Activated T-helper 9 cell treated with anti-CD3 and anti-CD28 coated beads, Interleukin-2, amount 50 U/mL, for 16 hours (primary cell): ENCODE results near the gene NLN.
"Not testable (repeated sequence)": the region's sequence is repeated elsewhere in the genome, so short reads cannot be mapped to it uniquely, and the experiment has no call there.

Experiments
- DNase-seq: peaks from one replicate; pipeline ENCODE4 v3.0.0-alpha.2; 2020; ENCODE audit warnings: low read depth

Gene NLN

GRCh38 chr5:65832603-65833228 lies 110.7 kb downstream of the NLN start:
- no peak for DNase-seq

DNA sequence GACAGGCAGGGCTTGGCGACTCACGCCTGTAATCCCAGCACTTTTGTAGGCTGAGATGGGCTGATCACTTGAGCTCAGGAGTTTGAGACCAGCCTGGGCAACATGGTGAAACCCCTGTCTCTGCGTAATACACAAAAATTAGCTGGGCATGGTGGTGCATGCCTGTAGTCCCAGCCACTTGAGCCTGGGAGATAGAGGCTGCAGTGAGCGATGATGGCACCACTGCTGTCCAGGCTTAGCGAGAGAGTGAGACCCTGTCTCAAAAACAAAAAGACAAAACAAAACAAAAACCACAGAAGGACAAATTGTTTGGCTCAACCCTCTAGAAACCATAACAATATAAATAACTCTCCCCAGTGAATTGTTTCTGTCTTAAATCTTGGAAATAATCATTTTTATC lies 111.8 kb downstream of the NLN start:
- no peak for DNase-seq

- DNase-seq, result no peak
These were observed 112.3 kb downstream of the NLN start for GRCh38 chr5:65834306-65834705.

- DNase-seq, result no peak
These were observed 113.2 kb downstream of the NLN start for GRCh38 chr5:65835191-65835590.

DNA sequence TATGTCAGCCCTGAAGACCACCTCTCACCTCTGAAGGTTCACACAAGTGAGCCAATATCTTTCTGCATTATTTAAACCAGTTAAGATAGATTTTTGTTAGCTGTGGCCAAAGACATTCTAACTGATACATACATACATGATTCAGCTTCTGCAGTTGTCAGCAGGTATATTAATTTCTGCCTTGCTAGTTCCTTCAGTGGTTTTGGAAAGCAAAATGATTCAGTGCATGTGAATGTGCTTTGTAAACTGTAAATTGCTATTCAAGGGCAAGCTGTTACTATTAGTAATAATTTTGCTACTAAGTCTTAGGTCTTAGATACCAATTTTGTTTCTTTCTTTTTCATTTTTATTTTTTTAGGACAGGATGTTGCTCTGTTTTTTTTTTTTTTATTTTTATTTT lies 115.1 kb downstream of the NLN start:
- no peak for DNase-seq

DNA sequence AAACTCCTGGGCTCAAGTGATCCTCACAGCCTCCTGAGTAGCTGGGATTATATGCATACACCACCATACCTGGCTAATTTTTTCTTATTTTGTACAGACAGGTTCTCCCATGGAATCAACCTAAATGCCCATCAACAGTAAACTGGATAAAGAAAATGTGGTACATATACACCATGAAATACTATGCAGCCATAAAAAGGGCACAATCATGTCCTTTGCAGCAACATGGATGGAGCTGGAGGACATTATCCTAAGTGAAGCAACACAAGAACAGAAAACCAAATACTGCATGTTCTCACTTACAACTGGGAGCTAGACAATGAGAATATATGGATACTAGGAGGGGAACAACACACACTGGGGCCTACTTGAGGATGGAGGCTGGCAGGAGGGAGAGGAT lies 117.2 kb downstream of the NLN start:
- not testable (repeated sequence) for DNase-seq

DNA sequence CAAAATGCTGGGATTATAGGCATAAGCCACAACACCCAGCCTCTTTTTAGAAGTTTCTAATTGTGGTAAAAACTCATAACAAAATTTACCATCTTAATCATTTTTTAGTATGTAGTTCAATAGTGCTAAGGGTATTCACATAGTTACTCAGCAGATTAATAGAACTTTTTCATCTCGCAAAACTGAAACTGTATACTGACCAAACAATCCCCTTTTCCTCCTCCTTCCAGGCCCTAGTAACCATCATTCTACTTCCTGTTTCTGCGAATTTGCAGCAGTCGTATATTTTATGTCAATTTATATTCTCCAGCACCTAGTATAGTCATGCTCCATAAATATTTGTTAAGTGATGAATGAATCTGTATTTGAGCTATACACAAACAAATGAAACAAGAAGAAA lies 118.1 kb downstream of the NLN start:
- DNase-seq, result no peak

GRCh38 chr5:65844763-65845162 lies 122.8 kb downstream of the NLN start:
- DNase-seq, result not testable (repeated sequence)

DNA sequence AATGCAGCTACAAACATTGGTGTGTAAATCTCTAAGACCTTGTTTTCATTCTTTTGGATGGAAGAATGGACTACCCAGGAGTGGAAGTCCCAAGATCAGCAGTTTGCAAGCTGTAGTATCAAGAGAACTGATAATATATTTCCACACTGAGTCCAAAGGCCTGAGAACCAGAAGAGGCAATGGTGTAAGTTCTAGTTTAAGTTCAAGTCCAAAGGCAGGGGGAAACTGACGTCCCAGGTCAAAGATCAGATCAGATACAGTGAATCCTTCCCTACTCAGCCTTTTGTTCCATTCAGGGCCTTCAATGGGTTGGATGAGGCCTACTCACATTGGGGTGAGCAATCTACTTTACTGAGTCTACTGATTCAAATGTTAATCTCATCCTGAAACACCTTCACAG lies 124.1 kb downstream of the NLN start:
- no peak for DNase-seq

DNA sequence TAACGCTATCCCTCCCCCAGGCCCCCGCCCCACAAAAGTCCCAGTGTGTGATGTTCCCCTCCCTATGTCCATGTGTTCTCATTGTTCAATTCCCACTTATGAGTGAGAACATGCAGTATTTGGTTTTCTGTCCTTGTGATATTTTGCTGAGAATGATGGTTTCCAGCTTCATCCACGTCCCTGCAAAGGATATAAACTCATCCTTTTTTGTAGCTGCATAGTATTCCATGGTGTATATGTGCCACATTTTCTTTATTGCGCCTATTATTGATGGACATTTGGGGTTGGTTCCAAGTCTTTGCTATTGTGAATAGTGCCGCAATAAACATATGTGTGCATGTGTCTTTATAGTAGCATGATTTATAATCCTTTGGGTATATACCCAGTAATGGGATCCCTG lies 125.0 kb downstream of the NLN start:
- not testable (repeated sequence) for DNase-seq

- not testable (repeated sequence) for DNase-seq
These were observed 127.9 kb downstream of the NLN start for GRCh38 chr5:65849918-65850317.

GRCh38 chr5:65854925-65855324 lies 132.9 kb downstream of the NLN start:
- no peak for DNase-seq

- no peak for DNase-seq
These were observed 133.8 kb downstream of the NLN start for GRCh38 chr5:65855766-65856315.

DNA sequence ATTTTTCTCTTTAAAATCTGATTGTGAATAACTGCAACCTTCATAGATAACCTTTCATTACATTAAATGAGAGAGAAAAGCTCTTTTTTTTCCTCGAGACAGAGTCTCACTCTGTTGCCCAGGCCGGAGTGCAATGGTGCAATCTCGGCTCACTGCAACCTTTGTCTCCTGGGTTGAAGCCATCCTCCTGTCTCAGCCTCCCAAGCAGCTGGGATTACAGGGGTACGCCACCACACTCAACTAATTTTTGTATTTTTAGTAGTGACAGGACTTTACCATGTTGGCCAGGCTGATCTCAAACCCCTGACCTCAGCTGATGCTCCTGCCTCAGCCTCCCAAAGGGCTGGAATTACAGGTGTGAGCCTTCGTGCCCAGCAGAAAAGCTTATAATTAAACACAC lies 134.5 kb downstream of the NLN start:
- DNase-seq, result no peak

DNA sequence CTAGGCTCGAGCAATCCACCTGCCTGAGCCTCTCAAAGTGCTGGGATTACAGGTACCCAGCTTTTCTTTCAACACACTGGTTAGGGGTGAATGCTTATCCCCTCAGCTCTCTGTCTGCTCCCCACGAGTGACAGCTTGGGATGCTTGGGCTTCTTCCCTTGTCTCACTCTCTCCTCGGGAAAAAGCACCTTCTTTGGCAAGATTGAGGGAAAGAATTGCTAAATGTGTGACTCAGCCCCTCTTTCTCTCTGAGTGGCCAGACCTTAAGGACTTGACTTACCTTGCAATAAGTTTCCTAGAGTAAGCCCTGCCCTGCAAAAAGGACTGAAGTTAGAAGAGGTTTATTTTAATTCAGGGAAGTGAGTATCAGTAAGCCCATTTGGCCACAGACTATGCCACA lies 136.3 kb downstream of the NLN start:
- DNase-seq, result no peak

GRCh38 chr5:65861830-65862241 lies 139.8 kb downstream of the NLN start:
- no peak for DNase-seq

GRCh38 chr5:65862384-65862783 lies 140.4 kb downstream of the NLN start:
- DNase-seq, result no peak

DNA sequence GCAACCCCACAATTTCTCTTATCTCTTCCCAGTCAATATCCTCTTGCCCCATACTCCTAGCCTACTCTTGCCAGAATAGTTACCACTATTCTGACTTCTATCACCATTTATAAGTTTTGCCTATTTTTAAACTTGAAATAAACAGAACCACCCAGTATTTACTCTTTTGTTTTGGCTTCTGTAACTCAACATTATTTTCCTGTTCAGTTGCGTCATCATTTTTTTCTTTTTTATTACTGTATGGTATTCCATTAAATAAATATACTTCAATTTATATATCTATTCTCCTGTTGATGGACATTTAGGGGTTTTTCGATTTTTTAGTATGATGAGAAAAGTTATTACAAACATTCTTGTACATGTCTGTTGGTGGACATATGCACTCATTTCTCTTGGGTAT lies 141.7 kb downstream of the NLN start:
- no peak for DNase-seq

DNA sequence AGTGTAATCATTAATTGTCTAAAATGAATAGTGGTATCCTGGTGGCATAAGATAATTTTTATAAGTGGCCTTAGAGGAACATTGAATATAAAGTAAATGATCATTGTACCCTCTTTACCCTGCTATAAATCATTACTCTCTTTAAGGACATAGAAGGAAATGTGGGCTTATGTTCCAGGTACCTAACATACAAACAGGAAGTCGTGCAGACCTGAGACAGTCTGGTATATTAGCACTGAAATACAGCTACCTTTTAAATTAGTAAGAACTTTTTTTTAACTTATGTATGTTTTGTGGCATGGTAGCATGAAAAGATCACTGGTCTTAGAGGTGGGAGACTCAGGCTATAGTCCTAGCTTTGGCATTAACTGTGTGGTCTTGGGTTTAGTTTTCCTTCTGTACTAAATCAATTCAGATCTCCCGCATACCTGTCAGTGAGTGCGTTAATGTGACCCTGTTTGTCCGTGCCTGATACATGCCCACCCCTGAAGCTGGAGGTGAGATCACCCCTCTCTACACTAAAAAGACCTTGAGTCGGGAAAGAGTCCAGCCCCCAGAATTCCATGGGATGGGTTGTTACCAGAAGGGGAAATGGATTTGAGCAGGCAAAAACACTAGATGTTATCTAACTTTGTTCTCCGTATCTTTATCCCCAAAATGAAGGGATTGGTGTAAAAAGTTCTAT lies 145.0 kb downstream of the NLN start:
- no peak for DNase-seq

DNA sequence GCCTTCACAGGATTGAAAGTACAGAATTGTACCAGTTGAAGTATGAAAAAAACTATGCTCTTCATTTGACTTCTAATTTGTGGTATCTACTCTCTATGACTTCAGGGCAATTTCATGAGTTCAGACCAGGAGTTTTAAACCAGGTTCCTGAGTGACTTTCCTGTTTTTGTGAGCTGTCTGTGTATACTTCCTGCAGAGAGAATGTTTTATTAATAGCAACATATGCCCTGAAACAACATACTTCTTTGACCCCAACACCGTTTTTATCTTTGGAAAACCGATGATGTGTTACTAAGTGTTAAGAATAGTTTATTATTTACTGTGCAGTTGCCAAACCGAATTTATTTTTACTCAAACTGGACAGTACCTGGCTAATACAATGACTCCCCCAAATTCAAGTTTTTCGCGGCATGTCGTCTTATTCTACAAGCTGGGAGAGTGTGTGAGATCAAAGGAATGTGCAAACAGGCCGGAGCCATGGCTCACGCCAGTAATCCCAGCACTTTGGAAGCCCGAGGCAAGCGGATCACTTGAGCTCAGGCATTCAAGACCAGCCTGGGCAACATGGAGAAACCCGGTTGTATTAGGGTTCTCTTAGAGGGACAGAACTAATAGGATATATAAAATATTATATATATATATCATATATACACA lies 145.7 kb downstream of the NLN start:
- DNase-seq, result no peak

DNA sequence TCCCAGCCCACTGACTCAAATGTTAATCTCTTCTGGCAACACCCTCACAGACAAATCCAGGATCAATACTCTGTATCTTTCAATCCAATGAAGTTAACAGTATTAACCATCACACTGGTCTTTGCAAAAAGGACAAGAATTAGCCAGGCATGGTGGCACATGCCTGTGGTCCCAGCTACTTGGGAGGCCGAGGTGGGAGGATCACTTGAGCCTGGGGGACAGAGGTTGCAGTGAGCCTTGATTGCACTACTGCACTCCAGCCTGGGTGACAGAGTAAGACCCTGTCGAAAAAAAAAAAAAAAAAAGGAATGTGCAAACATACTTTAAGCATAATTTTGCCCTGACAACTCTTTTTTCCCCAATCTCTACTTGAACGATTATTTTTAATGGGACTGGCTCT lies 146.5 kb downstream of the NLN start:
- DNase-seq, result no peak

DNA sequence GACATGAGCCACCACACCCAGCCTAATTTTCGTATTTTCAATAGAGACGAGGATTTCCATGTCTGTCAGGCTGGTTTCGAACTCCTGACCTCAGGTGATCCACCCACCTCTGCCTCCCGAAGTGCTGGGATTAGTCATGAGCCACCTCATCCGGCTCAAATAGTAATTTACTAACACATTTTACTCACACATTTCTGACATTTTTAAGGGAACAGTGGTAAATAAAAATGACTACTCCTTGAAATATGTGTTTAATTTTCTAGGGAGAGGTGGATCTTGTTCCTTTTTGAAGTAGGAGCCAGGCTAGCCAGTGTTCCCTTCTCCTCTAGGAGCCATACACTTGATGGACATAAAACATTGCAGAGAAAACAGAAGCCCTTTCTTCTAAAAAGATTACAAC lies 149.2 kb downstream of the NLN start:
- no peak for DNase-seq

- DNase-seq, result not testable (repeated sequence)
These were observed 149.8 kb downstream of the NLN start for GRCh38 chr5:65871776-65872175.
